ENCODE data around the gene UBE2C. TPM values are rescaled to one million over a fixed set of nuclear protein-coding genes. Genes with fewer than 3 reads are reported as not detected.

The UBE2C gene
- total RNA-seq, 1 experiment from 2014 or later, result 205 TPM

DNA sequence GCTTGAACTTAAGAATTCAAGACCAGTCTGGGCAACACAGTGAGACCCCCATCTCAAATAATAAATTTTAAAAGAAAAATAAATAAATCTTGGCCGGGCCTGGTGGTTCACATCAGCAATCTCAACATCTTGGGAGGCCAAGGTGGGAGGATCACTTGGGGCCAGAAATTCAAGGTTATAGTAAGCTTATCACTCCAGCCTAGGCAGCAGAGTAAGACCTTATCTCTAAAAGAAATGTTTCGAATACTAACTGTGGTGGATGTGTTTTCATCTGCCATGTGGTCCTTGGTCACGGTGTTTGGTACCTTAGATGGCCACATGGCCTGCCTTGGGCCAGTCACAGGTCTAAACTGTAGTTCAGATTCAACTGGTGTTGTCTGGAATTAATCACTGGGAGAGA, 5.8 kb downstream of the UBE2C start:
- H3K4me2 ChIP-seq (ENCODE audit: low read length), result no peak overlapping the region
- TF ChIP-seq YY1 (IDR thresholded peaks at IDR 0.05; ENCODE audit: extremely low read depth, insufficient replicate concordance, low read depth, low read length) (no peak), ATF3 (IDR thresholded peaks at IDR 0.05) (no peak), REST (IDR thresholded peaks at IDR 0.05; ENCODE audit: low read depth) (no peak), RAD21 (IDR thresholded peaks at IDR 0.05; ENCODE audit: low read depth) (no peak), FOSL1 (IDR thresholded peaks at IDR 0.05; ENCODE audit: low read depth) (no peak), CBX3 (IDR thresholded peaks at IDR 0.05; ENCODE audit: low read depth) (no peak), JUND (IDR thresholded peaks at IDR 0.05) (no peak), ELF1 (IDR thresholded peaks at IDR 0.05; ENCODE audit: borderline replicate concordance, low read depth) (no peak), SP1 (IDR thresholded peaks at IDR 0.05; ENCODE audit: low read depth) (no peak), CEBPB (IDR thresholded peaks at IDR 0.05; ENCODE audit: low read depth) (no peak), EGR1 (IDR thresholded peaks at IDR 0.05; ENCODE audit: low read depth) (no peak), EZH2phosphoT487 (IDR thresholded peaks at IDR 0.05; ENCODE audit: borderline replicate concordance) (no peak), SIN3A (IDR thresholded peaks at IDR 0.05; ENCODE audit: low read depth) (no peak)
- TF ChIP-seq, protein P1, sequence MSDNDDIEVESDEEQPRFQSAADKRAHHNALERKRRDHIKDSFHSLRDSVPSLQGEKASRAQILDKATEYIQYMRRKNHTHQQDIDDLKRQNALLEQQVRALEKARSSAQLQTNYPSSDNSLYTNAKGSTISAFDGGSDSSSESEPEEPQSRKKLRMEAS (IDR thresholded peaks at IDR 0.05), result no peak
- TF ChIP-seq, protein P2, sequence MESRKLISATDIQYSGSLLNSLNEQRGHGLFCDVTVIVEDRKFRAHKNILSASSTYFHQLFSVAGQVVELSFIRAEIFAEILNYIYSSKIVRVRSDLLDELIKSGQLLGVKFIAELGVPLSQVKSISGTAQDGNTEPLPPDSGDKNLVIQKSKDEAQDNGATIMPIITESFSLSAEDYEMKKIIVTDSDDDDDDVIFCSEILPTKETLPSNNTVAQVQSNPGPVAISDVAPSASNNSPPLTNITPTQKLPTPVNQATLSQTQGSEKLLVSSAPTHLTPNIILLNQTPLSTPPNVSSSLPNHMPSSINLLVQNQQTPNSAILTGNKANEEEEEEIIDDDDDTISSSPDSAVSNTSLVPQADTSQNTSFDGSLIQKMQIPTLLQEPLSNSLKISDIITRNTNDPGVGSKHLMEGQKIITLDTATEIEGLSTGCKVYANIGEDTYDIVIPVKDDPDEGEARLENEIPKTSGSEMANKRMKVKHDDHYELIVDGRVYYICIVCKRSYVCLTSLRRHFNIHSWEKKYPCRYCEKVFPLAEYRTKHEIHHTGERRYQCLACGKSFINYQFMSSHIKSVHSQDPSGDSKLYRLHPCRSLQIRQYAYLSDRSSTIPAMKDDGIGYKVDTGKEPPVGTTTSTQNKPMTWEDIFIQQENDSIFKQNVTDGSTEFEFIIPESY (IDR thresholded peaks at IDR 0.05; ENCODE audit: extremely low read depth, insufficient replicate concordance, low read length), result no peak
- H4K20me1 ChIP-seq (ENCODE audit: insufficient read depth), result no peaks in the 10 kb centered on the region
- H3K9me3 ChIP-seq (ENCODE audit: control insufficient read depth in 1 of 2, insufficient read depth in 1 of 2, low read depth in 1 of 2, low read length in 2 of 2), result no peaks in the 10 kb centered on the region
- no peak overlapping the region for H3K9ac ChIP-seq (ENCODE audit: low read length)
- H2AFZ ChIP-seq (ENCODE audit: low read depth, low read length, poor library complexity, severe bottlenecking), result no peak overlapping the region
- no peak for DNase-seq (ENCODE audit: low read depth, low spot score)
- H3K4me1 ChIP-seq (ENCODE audit: control insufficient read depth in 1 of 2, insufficient read depth in 2 of 2, low read length in 2 of 2), result peaks cover 21 to 43% of the 10 kb centered on the region in 2 experiments; a peak in 3 of 4 replicates
- intact Hi-C loops (cut with micrococcal nuclease), result no loop called here
- no peaks in the 10 kb centered on the region for H3K27me3 ChIP-seq (ENCODE audit: insufficient read depth, low read length)
- no peak for ATAC-seq
- H3K79me2 ChIP-seq (ENCODE audit: insufficient read depth, low read length), result peaks cover 27% of the 10 kb centered on the region
- ChIA-PET RAD21 (ENCODE audit: low non-redundant PET in 1 of 2, low total read pairs in 2 of 2, uncharacterized antibody in 2 of 2, unreplicated experiment in 2 of 2) (no interaction called here), CTCF (no interaction called here), POLR2A (no interaction called here)
- no TSS peak for BruUV-seq (replicated peaks)
- no peak overlapping the region for H3K4me3 ChIP-seq (replicated peaks in 1 of 2; ENCODE audit: low read depth in 1 of 2, low read length in 2 of 2)
- H3K27ac ChIP-seq (ENCODE audit: low read depth, low read length), result no peak overlapping the region
- H3K9me2 ChIP-seq (ENCODE audit: insufficient read depth), result no peaks in the 10 kb centered on the region
- peaks cover 16 to 38% of the 10 kb centered on the region in 2 experiments for H3K36me3 ChIP-seq (ENCODE audit: control insufficient read depth in 1 of 2, insufficient read depth in 2 of 2, low read length in 2 of 2)

Data from HCT116 (cell line).